Right forelimb (tissue), 1 donor: ENCODE measurements around the gene TFF3.
"Not testable (repeated sequence)": the region's sequence is repeated elsewhere in the genome, so short reads cannot be mapped to it uniquely, and the experiment has no call there.

Experiments
- DNase-seq: peaks from one replicate; pipeline ENCODE4 v3.0.0-alpha.2; 2018

TFF3 gene

DNA sequence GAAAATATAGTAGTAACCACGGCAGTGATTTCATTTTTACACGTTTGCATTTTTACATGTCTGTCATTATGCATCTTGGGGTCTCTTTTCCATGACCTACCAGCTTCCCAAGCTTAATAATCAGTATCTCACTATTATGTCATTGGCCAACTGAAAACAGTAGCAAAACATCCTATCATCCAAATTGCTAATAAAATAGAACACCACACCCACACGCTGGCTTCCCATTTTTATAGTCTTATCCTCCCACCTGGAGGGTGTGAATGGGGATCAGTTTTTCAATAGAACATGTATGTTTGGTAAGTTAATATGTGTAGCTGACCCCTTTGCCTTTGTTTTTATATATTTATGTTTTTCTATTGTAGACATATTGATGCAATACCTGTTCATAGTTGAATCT lies 11.8 kb downstream of the TFF3 start:
- DNase-seq: no peak

DNA sequence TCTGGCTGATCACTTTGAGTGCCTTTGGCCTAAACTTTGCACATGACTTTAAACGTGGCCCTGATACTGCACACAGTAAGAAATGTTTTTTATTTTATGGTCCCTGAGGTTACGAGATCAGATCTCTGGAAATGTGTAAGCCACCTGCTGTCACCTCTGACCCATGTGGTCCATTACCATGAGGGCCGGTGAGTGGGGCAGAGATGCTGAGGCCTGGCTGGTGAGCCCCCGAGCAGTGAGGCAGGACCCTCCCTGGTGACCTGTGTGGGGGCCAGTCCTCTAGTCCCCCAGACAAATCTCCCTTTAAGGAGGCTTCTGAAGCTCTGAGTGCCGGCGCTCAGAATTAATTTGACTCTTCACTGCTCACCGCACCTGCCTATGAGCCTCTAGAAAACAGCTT lies 12.4 kb downstream of the TFF3 start:
- DNase-seq: no peak

DNA sequence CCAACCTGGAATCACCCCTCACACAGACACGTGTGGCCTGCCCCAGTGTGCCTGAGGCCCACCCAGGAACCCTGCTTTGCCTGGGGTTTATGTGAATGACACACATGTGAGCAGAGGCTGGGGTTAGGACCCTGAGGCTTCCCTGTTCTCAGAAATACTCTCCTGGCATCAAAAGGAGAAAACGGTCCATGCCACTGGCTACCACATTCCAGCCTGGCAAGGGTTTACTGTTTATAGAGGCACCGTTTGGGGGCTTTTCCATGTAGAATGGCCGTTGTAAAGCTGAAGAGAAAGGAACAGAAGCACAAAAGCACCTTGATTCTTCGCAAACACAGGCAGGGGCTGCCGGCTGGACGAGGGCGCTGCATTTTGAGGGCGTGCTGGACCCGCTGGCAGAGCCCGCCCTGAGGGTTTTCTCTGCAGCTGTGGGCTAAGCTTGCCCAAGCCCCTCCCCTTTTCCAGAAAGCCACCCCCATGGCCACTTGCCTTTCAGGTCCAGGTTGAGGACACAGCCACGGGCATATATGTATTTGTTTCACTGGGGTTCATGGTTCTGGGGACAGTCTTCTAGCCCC lies 13.0 kb downstream of the TFF3 start:
- no peak for DNase-seq

DNA sequence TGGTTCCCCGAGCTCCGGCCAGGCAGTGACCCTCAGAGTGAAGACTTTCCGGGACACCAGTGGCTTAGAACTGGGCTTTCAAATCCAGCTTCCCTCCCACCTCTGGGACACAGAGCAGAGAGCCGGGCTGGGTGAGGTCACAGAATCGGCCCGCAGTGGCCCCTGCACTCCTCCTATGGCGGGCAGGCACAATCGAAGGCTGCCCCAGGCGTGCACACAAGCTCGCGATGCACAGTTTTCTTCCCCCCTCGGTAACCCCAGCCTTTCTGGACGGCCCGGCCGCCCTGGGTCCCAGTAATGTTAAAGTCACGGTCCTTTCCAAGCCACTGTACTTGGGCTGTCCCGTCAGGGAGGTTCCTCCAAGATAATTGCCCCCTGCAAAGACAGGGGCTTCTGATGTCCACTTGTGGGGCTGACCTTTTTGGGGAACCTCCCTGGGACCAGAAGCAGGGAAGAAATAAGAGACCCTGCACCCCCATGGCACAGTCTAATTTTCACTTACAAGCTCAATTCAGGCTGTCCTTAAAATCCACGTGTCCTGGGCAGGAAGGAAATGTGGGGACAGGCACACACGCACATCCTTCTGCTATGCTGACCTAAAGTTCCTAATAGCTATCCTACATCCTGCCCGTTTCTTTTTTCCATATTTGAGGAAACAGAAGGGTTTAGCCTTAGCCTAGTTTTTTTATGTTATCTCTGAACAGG lies 13.7 kb downstream of the TFF3 start:
- no peak for DNase-seq

DNA sequence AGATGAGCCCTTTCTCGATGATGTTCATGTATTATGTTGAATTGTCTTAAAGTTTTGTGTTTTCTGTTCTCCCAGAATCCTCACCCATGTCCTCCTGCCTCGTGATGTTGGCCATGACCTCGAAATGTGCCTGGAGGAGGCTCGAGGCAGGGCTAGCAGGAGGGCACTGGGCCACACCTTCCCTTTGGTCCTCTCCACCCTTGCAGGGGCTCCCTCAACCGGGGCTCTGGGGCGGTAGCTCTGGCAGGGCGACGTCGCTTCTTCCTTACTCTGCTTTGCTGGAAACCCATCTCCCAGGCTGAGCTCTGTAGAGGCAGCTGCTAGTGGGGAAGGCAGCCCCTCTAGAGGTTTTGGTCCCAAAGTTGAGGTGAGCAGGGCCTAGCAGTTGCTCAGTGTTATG lies 14.3 kb downstream of the TFF3 start:
- no peak for DNase-seq

DNA sequence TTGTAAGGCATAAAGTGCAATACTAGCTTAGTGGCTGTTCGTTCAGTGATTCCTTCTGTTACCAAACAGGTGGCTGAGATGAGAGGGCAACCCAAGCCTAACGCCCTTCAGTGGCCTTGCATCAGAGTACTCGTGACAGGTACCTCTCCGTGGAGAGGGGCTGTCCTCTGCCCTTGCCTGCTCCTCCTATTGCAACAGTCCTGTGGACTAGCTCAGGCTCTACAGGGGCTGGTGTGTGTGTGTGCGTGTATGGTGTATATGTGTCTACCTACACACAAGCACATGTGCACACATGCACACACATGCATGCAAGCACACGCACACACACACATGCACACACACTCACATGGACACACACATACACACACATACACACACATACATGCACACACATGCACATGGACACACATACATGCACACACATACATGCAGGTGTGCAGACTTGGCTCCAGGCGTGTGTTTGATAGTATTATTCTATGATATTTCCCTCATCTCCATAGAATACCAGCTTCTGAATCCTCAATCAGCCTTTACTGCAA lies 15.1 kb downstream of the TFF3 start:
- DNase-seq: no peak

DNA sequence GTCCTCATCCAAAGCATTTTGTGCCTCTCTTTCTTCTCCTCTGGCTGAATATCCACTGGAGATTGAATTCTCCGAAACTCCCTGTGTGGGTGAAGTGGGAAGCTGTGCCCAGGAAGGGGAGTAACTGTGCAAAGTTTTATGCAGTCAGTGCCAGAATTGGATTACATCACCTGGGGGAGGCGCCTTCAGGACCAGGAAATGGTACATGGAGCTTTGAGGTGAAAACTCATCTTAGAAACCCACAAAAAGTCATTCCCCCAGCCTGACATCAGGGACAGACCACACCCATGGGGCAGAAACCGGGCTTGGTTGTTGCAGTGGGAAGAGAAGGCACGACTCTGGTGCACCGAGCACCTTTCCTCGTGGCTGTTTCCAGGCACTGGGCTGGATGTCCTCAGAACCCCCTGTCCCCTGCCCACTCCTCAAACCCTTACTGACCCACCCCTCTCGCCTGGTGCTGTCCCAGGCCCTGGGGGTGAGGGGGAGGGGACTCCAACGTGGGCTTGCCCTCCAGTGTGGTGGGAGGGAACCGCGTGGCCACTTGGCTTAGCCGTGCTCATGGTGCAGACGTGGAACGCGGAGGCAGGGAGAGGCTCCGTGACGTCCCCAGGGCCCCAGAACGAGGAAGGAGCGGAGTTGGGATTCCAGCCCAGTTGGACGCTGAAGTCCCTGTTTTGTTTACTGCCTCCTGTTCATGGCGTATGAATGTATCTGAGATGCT lies 15.7 kb downstream of the TFF3 start:
- no peak for DNase-seq

DNA sequence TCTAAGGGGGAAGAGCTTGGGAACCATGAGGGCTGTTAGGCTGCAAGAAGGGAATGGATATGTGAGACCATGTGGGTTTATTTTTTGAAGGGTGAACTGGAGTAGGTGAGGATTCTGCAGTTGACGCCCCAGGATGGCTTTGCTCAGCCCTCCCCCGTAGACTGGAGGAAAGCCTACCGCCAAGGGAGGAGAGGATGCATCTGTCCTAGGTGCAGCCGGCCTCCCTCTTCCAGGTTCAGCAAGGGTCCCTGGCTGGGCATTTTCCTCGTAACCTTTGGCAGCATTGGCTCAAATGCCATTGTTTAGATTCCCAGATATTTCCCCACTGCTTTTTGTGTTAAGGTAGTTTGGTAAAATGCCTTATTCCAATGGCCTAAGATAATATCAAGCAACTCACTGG lies 16.6 kb downstream of the TFF3 start:
- no peak for DNase-seq

DNA sequence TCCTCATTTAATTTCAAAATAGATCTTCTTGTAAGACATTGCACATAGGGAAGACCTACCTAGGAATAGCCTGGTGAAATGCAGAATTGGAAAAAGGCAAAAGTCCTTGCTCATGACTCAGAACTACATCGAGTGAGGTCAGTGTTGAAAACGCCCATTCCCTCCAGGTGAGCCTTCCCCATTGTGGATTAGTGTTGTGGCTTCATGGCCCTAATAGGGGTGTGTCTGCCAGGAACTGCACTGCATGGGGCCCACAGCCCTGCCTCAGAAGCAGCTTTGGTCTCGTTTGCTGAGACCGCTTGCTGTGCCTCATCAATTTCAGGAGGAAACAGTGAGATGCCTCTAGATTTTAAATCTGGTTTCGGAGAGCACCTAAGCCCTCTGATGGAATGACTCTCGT lies 17.0 kb downstream of the TFF3 start:
- no peak for DNase-seq

DNA sequence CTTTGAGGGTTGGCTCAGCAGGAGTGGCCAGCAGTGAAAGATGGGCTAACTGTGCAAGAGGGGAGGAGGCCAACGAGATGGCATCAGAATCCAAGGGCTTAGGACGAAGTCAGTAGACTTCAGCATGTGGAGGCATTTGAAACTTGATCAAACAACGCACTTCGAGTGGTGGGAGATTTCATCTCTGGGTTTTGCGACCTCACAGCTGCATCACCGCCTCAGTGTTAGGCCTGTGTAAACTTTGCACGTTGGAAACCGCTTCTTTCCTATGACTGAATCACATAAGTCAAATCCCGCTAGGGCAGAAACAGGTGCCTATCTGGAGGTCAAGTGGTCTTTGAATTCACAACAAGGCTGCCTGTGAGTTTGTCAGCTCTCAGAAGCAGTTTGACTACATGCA lies 17.8 kb downstream of the TFF3 start:
- DNase-seq: no peak

DNA sequence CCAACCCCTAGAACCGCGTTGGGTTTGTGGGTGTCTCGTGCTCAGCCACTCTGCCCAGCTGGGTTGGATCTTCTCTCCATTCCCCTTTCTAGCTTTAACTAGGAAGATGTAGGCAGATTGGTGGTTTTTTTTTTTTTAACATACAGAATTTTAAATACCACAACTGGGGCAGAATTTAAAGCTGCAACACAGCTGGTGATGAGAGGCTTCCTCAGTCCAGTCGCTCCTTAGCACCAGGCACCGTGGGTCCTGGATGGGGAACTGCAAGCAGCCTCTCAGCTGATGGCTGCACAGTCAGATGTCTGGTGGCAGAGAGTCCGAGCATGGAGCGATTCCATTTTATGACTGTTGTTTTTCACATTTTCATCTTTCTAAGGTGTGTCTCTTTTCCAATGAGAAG lies 18.7 kb downstream of the TFF3 start:
- no peak for DNase-seq

DNA sequence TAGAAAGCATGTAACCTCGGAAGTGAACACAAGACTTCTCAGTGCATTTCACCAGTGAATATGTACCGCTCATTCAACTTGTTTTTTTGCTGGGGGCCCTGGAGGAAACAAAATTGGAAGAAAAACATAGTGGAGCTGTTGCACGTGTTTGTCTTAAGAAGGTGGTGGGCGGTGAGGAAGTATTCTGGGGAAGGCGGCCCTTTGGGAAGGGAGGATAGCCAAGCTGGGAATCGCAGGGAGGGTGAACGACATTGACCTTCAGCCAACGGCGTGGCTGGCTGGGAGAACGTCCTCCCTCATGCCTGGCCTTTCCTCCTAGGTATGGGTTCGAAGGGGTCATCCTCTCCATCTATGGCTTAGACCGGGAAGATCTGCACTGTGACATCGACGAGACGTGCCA lies 19.4 kb downstream of the TFF3 start:
- DNase-seq: no peak

DNA sequence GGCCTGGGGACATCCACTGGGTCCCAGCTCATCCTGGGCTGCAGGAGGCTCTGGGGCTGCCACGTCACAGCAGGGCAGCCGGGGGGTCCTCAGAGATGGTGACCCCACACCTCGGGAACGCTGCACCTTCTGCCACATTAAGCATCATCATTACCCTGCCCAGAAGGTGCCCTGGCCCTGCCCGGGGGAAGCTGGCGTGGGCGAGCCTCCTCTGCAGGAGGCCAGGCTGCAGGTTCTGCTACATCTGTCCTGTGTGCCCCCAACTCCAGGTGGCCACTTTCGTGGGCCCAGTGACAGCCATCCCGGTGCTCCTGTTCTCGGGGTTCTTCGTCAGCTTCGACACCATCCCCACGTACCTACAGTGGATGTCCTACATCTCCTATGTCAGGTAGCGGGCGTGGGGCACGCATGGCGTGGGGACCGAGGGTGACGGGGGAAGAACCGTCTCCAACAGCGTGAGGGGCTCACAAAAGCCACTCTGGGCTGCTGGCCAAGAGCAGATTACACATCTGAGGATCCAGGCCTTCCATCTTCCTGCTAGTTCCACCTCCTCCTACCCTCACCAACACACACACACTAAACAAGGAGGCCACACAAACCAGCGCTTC lies 20.8 kb downstream of the TFF3 start:
- no peak for DNase-seq

DNA sequence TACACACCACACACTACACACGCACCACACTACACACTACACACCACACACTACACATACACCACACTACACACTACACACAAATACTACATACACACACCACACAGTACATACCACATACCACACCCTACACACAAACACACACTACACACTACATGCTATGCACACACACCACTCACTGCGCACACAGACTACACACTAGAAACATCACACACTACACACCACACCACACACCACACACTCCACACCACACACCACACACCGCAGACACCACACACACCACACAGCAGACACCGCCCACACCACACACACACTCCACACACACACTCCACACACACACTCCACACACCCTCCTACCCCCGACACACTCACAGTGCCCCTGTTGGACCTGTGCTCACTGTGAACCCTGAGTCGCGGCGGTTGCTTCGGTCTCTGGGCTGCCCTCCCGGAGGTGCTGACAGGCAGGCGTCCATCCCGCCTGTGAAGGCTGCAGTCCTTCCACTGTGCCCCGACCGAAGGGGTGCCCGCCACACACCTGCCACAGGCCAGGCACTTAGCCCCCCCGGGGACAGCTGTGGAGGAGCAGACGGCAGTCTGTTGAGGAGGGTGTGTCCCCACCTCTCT lies 21.4 kb downstream of the TFF3 start:
- DNase-seq: no peak

DNA sequence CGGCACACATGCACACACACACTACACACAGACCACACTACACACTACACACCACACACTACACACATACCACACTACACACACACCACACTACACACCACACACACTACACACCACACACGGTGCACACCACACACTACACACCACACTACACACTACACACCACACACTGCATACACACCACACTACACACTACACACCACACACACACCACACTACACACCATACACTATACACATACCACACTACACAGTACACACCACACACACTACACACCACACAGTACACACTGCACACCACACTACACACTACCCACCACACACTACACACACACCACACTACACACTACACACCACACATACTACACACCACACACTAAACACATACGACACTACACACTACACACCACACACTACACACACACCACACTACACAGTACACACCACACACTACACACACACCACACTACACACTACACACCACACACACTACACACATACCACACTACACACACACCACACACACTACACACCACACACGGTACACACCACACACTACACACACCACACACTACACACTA lies 22.6 kb downstream of the TFF3 start:
- not testable (repeated sequence) for DNase-seq

DNA sequence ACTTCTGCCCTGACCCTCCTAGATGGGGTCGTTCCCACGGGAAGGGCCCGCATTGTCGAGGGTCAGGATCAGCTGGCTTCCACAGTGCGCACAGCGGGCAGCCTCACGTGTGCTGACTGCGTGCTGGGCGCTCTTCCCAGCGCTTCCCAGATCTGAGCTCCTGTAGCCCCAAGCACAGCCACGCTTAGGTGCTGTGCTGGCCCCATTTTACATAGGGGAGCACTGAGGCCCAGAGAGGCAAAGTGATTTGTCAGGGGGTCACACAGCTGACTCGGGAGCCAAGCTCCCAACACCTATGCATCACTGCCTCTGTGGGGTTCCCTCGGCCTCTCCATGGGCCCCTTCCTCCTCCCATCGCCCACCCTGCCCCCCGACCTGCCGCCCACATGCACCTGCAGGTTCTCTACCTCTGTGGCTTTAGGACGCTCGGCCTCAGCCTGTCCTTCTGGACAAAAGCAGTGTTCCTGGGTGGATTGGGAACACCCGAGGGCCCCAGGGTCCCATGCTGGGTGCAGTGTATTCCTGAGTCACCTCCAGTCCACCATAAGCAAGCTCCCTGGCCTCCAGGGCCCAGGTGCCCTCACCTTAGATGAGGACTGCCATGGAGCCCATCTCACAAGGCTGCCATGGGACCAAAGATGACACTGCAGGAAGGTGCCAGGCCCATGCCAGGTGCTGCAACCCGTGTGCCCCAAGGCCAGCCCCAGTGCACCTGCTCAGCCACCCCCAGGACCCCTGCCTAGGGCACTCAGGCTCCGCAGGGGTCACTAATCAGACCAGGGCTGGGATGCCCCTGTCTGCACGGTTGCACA lies 23.3 kb downstream of the TFF3 start:
- DNase-seq: no peak

DNA sequence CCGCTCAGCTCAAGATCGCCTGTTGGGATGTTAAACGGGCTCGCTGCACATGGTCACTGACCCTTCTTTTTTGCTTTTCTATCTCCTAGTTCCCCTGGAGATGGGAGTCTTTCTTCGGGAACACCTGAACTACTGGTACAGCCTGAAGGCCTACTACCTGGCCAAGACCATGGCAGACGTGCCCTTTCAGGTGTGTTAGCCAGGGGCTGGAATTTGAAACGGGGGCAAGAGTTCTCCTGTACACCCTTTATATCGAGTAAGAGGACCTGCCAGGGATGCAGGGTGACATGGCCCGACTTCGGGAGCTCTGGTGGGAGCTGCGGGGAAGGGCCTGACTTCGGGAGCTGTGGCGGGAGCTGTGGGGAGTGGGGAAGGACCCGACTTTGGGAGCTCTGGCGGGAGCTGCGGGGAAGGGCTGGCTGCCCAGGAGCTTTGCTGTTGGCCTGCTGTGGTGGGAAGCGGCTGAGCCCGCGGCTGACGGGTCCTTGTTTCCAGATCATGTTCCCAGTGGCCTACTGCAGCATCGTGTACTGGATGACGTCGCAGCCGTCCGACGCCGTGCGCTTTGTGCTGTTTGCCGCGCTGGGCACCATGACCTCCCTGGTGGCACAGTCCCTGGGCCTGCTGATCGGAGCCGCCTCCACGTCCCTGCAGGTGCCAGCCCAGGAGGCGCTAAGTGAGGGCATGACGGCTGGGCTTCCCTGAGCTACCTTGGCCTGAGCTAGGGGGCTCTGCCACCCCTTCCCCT lies 24.0 kb downstream of the TFF3 start:
- DNase-seq: no peak

DNA sequence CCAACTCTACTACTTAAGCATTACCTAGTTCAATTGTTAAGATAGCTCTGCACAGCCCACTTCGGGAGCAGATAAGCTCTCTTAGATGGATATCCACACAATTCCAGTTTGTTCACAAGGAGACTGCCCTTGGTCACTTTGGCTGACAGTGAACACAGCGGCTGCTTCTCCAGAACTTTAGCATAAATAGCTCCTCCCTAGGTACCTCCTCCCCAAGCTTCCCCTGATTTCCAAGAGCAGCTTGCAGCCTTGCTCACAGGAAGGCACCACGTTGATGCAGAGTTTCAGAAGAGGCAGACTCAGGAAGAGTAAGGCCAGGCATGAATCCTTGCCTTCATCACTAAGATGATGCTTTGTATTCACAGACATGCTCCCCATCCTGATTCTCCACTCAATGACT lies 24.7 kb downstream of the TFF3 start:
- no peak for DNase-seq

DNA sequence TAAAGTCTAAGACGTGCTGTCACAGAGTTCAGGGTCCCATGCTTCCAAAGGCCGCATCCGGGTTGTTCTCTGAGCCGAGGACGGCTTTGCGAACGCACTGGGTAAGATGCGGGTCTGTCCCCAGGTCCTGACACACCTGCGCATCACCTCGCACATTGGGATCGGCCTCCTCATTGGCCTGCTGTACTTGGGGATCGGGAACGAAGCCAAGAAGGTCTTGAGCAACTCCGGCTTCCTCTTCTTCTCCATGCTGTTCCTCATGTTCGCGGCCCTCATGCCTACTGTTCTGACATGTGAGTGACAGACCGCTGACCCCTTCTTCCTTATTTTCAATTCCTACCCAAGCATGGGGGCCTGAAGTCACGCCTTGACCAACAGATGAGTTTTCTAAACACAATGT lies 25.3 kb downstream of the TFF3 start:
- no peak for DNase-seq

DNA sequence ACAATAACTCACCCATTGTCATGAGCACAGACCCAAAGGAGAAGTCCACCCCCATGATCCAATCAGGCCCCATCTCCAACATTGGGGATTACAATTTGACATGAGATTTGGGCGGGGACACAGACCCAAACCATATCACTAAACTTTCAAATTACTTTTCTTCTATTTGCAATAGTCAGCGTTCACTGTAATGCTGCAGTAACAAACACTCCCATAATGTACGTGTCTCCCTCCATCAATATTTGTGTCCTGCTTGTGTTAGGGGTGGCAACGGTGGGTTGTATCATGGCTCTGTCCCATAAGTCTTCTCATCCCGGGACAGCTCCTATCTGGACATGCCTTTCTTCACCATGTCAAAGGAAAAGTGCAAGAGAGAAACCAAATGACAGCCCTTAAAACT lies 26.2 kb downstream of the TFF3 start:
- no peak for DNase-seq
